HG03025 (cell line): Measurements from ENCODE around the gene OGFOD3.
"Not testable (repeated sequence)": the region's sequence is repeated elsewhere in the genome, so short reads cannot be mapped to it uniquely, and the experiment has no call there.

Experiments used
- ATAC-seq: cut with Tn5 transposase; IDR thresholded peaks from one replicate; pipeline ENCODE4 v1.9.1; 2021; ENCODE audit warnings: mild to moderate bottlenecking, moderate library complexity; ENCODE audit not compliant: unreplicated experiment, low FRiP score

The OGFOD3 gene

GRCh38 chr17:82377924-82378740 is 40.3 kb downstream of the OGFOD3 start:
- no peak for ATAC-seq

- ATAC-seq, result not testable (repeated sequence)
Observed at GRCh38 chr17:82377294-82377693, 41.1 kb downstream of the OGFOD3 start.

- no peak for ATAC-seq
Observed at GRCh38 chr17:82376042-82376730, 42.2 kb downstream of the OGFOD3 start.

- no peak for ATAC-seq
Observed at GRCh38 chr17:82375359-82376041, 42.9 kb downstream of the OGFOD3 start.

GRCh38 chr17:82374626-82375331 is 43.6 kb downstream of the OGFOD3 start:
- no peak for ATAC-seq

GRCh38 chr17:82373731-82374625 is 44.4 kb downstream of the OGFOD3 start:
- no peak for ATAC-seq

- not testable (repeated sequence) for ATAC-seq
Observed at GRCh38 chr17:82373072-82373452, 45.3 kb downstream of the OGFOD3 start.

GRCh38 chr17:82372249-82373071 is 45.9 kb downstream of the OGFOD3 start:
- no peak for ATAC-seq

- no peak for ATAC-seq
Observed at GRCh38 chr17:82371333-82372248, 46.8 kb downstream of the OGFOD3 start, which contains the start of gene UTS2R. Gene UTS2R, plus strand, starts transcription at chr17:82371765. Its CDS starts 2,560 bp downstream, at chr17:82374325.

GRCh38 chr17:82370471-82371332 is 47.7 kb downstream of the OGFOD3 start:
- no peak for ATAC-seq

GRCh38 chr17:82369211-82369610 is 49.2 kb downstream of the OGFOD3 start:
- ATAC-seq, result no peak

GRCh38 chr17:82367724-82368524 is 50.5 kb downstream of the OGFOD3 start:
- ATAC-seq, result no peak

- no peak for ATAC-seq
Observed at GRCh38 chr17:82366749-82367148, 51.6 kb downstream of the OGFOD3 start.

- no peak for ATAC-seq
Observed at GRCh38 chr17:82365606-82366295, 52.6 kb downstream of the OGFOD3 start.

- ATAC-seq, result no peak
Observed at GRCh38 chr17:82361885-82362633, 56.3 kb downstream of the OGFOD3 start.
